ENCODE measurements around the gene SETD2.

SETD2 gene

GRCh38 chr3:47204875-47205274, 41.0 kb upstream of the SETD2 start:
- no peaks in the 10 kb centered on the region for H3K9me2 ChIP-seq (replicated peaks; ENCODE audit: control insufficient read depth, low read length)
- H3K27ac ChIP-seq (ENCODE audit: low read depth, low read length), result no peak overlapping the region
- no peaks in the 10 kb centered on the region for H3K36me3 ChIP-seq (ENCODE audit: control insufficient read depth, low read length)
- H3K4me2 ChIP-seq (ENCODE audit: low read length), result no peak overlapping the region
- no peak for TF ChIP-seq EZH2phosphoT487 (IDR thresholded peaks at IDR 0.05; ENCODE audit: borderline replicate concordance, low read length)
- TF ChIP-seq, protein P1, sequence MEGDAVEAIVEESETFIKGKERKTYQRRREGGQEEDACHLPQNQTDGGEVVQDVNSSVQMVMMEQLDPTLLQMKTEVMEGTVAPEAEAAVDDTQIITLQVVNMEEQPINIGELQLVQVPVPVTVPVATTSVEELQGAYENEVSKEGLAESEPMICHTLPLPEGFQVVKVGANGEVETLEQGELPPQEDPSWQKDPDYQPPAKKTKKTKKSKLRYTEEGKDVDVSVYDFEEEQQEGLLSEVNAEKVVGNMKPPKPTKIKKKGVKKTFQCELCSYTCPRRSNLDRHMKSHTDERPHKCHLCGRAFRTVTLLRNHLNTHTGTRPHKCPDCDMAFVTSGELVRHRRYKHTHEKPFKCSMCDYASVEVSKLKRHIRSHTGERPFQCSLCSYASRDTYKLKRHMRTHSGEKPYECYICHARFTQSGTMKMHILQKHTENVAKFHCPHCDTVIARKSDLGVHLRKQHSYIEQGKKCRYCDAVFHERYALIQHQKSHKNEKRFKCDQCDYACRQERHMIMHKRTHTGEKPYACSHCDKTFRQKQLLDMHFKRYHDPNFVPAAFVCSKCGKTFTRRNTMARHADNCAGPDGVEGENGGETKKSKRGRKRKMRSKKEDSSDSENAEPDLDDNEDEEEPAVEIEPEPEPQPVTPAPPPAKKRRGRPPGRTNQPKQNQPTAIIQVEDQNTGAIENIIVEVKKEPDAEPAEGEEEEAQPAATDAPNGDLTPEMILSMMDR (IDR thresholded peaks at IDR 0.05; ENCODE audit: low read depth, low read length, poor library complexity, severe bottlenecking), result no peak
- no peaks in the 10 kb centered on the region for H4K20me1 ChIP-seq (ENCODE audit: control insufficient read depth, insufficient read depth, low read depth, low read length)
- H3K9me3 ChIP-seq (ENCODE audit: control insufficient read depth, insufficient read depth, low read length), result no peaks in the 10 kb centered on the region
- H3K4me3 ChIP-seq (ENCODE audit: low read length), result no peak overlapping the region
- H3K27me3 ChIP-seq (ENCODE audit: control insufficient read depth, low read length), result no peaks in the 10 kb centered on the region
- H3K4me1 ChIP-seq (ENCODE audit: control insufficient read depth, low read length), result no peaks in the 10 kb centered on the region
- H3K79me2 ChIP-seq (ENCODE audit: control insufficient read depth, low read length), result no peaks in the 10 kb centered on the region
- H3F3A ChIP-seq (ENCODE audit: control insufficient read depth, insufficient read depth), result no peaks in the 10 kb centered on the region

DNA sequence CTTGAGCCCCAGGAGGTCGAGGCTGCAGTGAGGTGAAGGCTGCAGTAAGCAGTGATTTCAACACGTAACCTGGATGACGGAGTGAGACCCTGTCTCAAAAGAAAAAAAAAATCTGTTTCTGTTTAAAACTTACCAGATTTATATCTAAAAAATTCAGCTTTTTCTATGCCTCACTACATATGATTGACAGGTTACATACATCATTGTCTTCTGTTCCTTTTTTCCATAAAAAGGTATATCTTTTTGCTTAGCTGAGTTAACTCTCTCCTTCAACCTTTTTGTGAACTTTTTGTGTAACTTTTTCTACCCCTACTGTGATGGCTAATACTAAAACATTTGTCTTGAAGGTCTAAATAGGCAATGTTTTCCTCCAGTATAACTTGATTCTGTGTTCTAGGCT, 38.6 kb upstream of the SETD2 start:
- Histone ChIP-seq H3K4me2 (ENCODE audit: low read length) (no peak overlapping the region), H3K4me1 (ENCODE audit: control insufficient read depth, low read length) (no peaks in the 10 kb centered on the region), H3K27ac (ENCODE audit: low read depth, low read length) (no peak overlapping the region), H3K27me3 (ENCODE audit: control insufficient read depth, low read length) (no peaks in the 10 kb centered on the region), H3K9me3 (ENCODE audit: control insufficient read depth, insufficient read depth, low read length) (no peaks in the 10 kb centered on the region), H3K9me2 (replicated peaks; ENCODE audit: control insufficient read depth, low read length) (no peaks in the 10 kb centered on the region), H3K36me3 (ENCODE audit: control insufficient read depth, low read length) (no peaks in the 10 kb centered on the region), H3K4me3 (ENCODE audit: low read length) (no peak overlapping the region), H3K79me2 (ENCODE audit: control insufficient read depth, low read length) (no peaks in the 10 kb centered on the region), H3F3A (ENCODE audit: control insufficient read depth, insufficient read depth) (no peaks in the 10 kb centered on the region), H4K20me1 (ENCODE audit: control insufficient read depth, insufficient read depth, low read depth, low read length) (no peaks in the 10 kb centered on the region)
- TF ChIP-seq EZH2phosphoT487 (IDR thresholded peaks at IDR 0.05; ENCODE audit: borderline replicate concordance, low read length), result no peak
- TF ChIP-seq, protein P1 (IDR thresholded peaks at IDR 0.05; ENCODE audit: low read depth, low read length, poor library complexity, severe bottlenecking), result no peak

DNA sequence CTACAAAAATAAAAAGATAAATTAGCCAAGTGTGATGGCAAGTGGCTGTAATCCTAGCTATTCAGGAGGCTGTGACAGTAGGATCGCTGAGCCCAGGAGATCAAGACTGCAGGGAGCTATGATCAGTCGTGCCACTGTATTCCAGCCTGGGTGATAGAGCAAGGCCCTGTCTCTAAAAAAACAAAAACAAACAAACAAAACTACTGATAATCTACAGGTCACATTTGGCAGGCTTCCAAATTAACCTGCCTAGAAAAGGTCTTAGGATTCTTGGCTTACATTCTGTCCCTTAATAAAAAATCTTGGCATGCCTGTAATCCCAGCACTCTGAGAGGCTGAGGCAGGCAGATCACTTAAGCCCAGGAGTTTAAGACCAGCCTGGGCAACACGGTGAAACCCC, 33.4 kb upstream of the SETD2 start:
- no peak for TF ChIP-seq EZH2phosphoT487 (IDR thresholded peaks at IDR 0.05; ENCODE audit: borderline replicate concordance, low read length)
- TF ChIP-seq, protein P1 (IDR thresholded peaks at IDR 0.05; ENCODE audit: low read depth, low read length, poor library complexity, severe bottlenecking), result no peak
- no peak overlapping the region for H3K4me2 ChIP-seq (ENCODE audit: low read length)
- no peak overlapping the region for H3K27ac ChIP-seq (ENCODE audit: low read depth, low read length)
- H4K20me1 ChIP-seq (ENCODE audit: control insufficient read depth, insufficient read depth, low read depth, low read length), result no peaks in the 10 kb centered on the region
- H3K36me3 ChIP-seq (ENCODE audit: control insufficient read depth, low read length), result no peaks in the 10 kb centered on the region
- H3K27me3 ChIP-seq (ENCODE audit: control insufficient read depth, low read length), result no peaks in the 10 kb centered on the region
- H3K9me2 ChIP-seq (replicated peaks; ENCODE audit: control insufficient read depth, low read length), result no peaks in the 10 kb centered on the region
- H3K79me2 ChIP-seq (ENCODE audit: control insufficient read depth, low read length), result no peaks in the 10 kb centered on the region
- no peak overlapping the region for H3K4me3 ChIP-seq (ENCODE audit: low read length)
- H3F3A ChIP-seq (ENCODE audit: control insufficient read depth, insufficient read depth), result no peaks in the 10 kb centered on the region
- H3K9me3 ChIP-seq (ENCODE audit: control insufficient read depth, insufficient read depth, low read length), result no peaks in the 10 kb centered on the region
- H3K4me1 ChIP-seq (ENCODE audit: control insufficient read depth, low read length), result peaks cover 6% of the 10 kb centered on the region

- no peaks in the 10 kb centered on the region for H4K20me1 ChIP-seq (ENCODE audit: control insufficient read depth, insufficient read depth, low read depth, low read length)
Observed at GRCh38 chr3:47194994-47195393, 31.1 kb upstream of the SETD2 start.

More at GRCh38 chr3:47194994-47195393, 31.1 kb upstream of the SETD2 start:
- no peaks in the 10 kb centered on the region for H3K27me3 ChIP-seq (ENCODE audit: control insufficient read depth, low read length)
- H3K4me1 ChIP-seq (ENCODE audit: control insufficient read depth, low read length), result peaks cover 6% of the 10 kb centered on the region
- no peaks in the 10 kb centered on the region for H3K9me2 ChIP-seq (replicated peaks; ENCODE audit: control insufficient read depth, low read length)
- no peak overlapping the region for H3K4me2 ChIP-seq (ENCODE audit: low read length)
- no peak overlapping the region for H3K4me3 ChIP-seq (ENCODE audit: low read length)
- H3K79me2 ChIP-seq (ENCODE audit: control insufficient read depth, low read length), result no peaks in the 10 kb centered on the region
- H3K36me3 ChIP-seq (ENCODE audit: control insufficient read depth, low read length), result no peaks in the 10 kb centered on the region
- TF ChIP-seq EZH2phosphoT487 (IDR thresholded peaks at IDR 0.05; ENCODE audit: borderline replicate concordance, low read length), result no peak
- TF ChIP-seq, protein P1 (IDR thresholded peaks at IDR 0.05; ENCODE audit: low read depth, low read length, poor library complexity, severe bottlenecking), result no peak
- H3F3A ChIP-seq (ENCODE audit: control insufficient read depth, insufficient read depth), result no peaks in the 10 kb centered on the region
- no peaks in the 10 kb centered on the region for H3K9me3 ChIP-seq (ENCODE audit: control insufficient read depth, insufficient read depth, low read length)
- no peak overlapping the region for H3K27ac ChIP-seq (ENCODE audit: low read depth, low read length)

Measured in DOHH2 (cell line).